Thyroid gland (tissue), 4 donors: Measurements from ENCODE around the gene VCX2. TPM values are rescaled to one million over a fixed set of nuclear protein-coding genes. Genes with fewer than 3 reads are reported as not detected.

Experiments used
- DNase-seq, 2 donors: peaks; one replicate each; pipeline ENCODE4 v3.0.0-alpha.2; 2019
- H3K27ac ChIP-seq, 3 donors: fragments of 200-600 bp; sonication (generic); 1 replicate in 2 of 3; 2 replicates in 1 of 3; pipeline ENCODE4 v1.5.1; 2016 to 2019; ENCODE audit warnings: mild to moderate bottlenecking in 1 of 3, moderate library complexity in 1 of 3
- H3K27me3 ChIP-seq: fragments of 200-600 bp; sonication (generic); one replicate; pipeline ENCODE4 v1.5.1; 2019
- H3K36me3 ChIP-seq, 2 donors: fragments of 200-600 bp; sonication (generic); one replicate each; pipeline ENCODE4 v1.5.1; 2016 to 2019
- H3K4me1 ChIP-seq, 2 donors: fragments of 200-600 bp; sonication (generic); one replicate each; pipeline ENCODE4 v1.5.1; 2017 to 2019
- H3K4me3 ChIP-seq, 3 donors: fragments of 200-600 bp; sonication (generic); replicated peaks in 1 of 3; 1 replicate in 2 of 3; 2 replicates in 1 of 3; pipeline ENCODE4 v1.5.1; 2016; ENCODE audit warnings: mild to moderate bottlenecking in 1 of 3
- H3K9me3 ChIP-seq: fragments of 200-600 bp; sonication (generic); one replicate; pipeline ENCODE4 v1.5.1; 2017
- CTCF ChIP-seq, 6 experiments: fragments of 200-600 bp in 3 of 6; fragments of 450-650 bp in 3 of 6; sonication (generic) in 3 of 6; IDR thresholded peaks; one replicate each; pipeline ENCODE4 v1.5.1; 2016 to 2019; ENCODE audit warnings: antibody characterized with exemption in 6 of 6, mild to moderate bottlenecking in 2 of 6, inconsistent platforms in 1 of 6, moderate library complexity in 1 of 6
- POLR2A ChIP-seq, 2 donors: fragments of 450-650 bp; IDR thresholded peaks; one replicate each; pipeline ENCODE4 v1.6.1; 2017; ENCODE audit warnings: antibody characterized with exemption in 2 of 2, mild to moderate bottlenecking in 2 of 2, moderate library complexity in 1 of 2
- WGBS, 2 donors: methylation state at CpG; one replicate each; pipeline ENCODE4 v1.1.5; 2017; 5-methylcytosine and 5-hydroxymethylcytosine counted together
- intact Hi-C: fragments of 100-400 bp; cut with DNase I; formaldehyde crosslinking; loops from one replicate; pipeline ENCODE4 v1.15.1; 2023
- total RNA-seq, 4 donors: library from RNA; depleted of rRNA; stranded (reverse); fragments of >200 nt; gene quantifications; one replicate each; pipeline ENCODE4 v1.2.3, GENCODE V29; 2016

Gene VCX2
- total RNA-seq, 4 donors from 2014 or later: not detected

GRCh38 chrX:8194216-8194615 lies 23.1 kb upstream of the VCX2 start:
- Histone ChIP-seq H3K27ac (no peak overlapping the region), H3K9me3 (no peaks in the 10 kb centered on the region), H3K4me3 (no peak overlapping the region), H3K4me1 (no peaks in the 10 kb centered on the region), H3K27me3 (no peaks in the 10 kb centered on the region), H3K36me3 (no peaks in the 10 kb centered on the region)
- intact Hi-C loops: no loop called here
- TF ChIP-seq POLR2A (IDR thresholded peaks at IDR 0.05) (no peak), CTCF (IDR thresholded peaks at IDR 0.05) (no peak)
- DNase-seq: no peak
- 69 to 70% methylated on average over 2 of the region's 2 CpGs for WGBS, 2 donors

GRCh38 chrX:8192276-8192675 lies 21.2 kb upstream of the VCX2 start:
- H3K27ac ChIP-seq: no peak overlapping the region
- intact Hi-C loops: no loop called here
- 81 to 86% methylated on average over 2 of the region's 2 CpGs for WGBS, 2 donors

GRCh38 chrX:8191022-8191421 lies 20.0 kb upstream of the VCX2 start:
- DNase-seq: no peak
- no peak overlapping the region for H3K4me3 ChIP-seq
- WGBS, 2 donors: 88 to 93% methylated on average over 6 to 8 of the region's 8 CpGs
- TF ChIP-seq POLR2A (IDR thresholded peaks at IDR 0.05): no peak
- TF ChIP-seq CTCF (IDR thresholded peaks at IDR 0.05): no peak
- intact Hi-C loops: no loop called here
- H3K36me3 ChIP-seq: no peaks in the 10 kb centered on the region
- no peaks in the 10 kb centered on the region for H3K4me1 ChIP-seq
- no peak overlapping the region for H3K27ac ChIP-seq
- no peaks in the 10 kb centered on the region for H3K9me3 ChIP-seq
- no peaks in the 10 kb centered on the region for H3K27me3 ChIP-seq

More at GRCh38 chrX:8192276-8192675, 21.2 kb upstream of the VCX2 start:
- no peak for DNase-seq
- H3K36me3 ChIP-seq: no peaks in the 10 kb centered on the region
- H3K27me3 ChIP-seq: no peaks in the 10 kb centered on the region
- TF ChIP-seq CTCF (IDR thresholded peaks at IDR 0.05) (no peak), POLR2A (IDR thresholded peaks at IDR 0.05) (no peak)
- H3K4me3 ChIP-seq: no peak overlapping the region
- H3K9me3 ChIP-seq: no peaks in the 10 kb centered on the region
- no peaks in the 10 kb centered on the region for H3K4me1 ChIP-seq

- 94 to 95% methylated on average over 4 of the region's 4 CpGs for WGBS, 2 donors
- TF ChIP-seq CTCF (IDR thresholded peaks at IDR 0.05) (no peak), POLR2A (IDR thresholded peaks at IDR 0.05) (no peak)
Measured at GRCh38 chrX:8190341-8190830, 19.3 kb upstream of the VCX2 start.

DNA sequence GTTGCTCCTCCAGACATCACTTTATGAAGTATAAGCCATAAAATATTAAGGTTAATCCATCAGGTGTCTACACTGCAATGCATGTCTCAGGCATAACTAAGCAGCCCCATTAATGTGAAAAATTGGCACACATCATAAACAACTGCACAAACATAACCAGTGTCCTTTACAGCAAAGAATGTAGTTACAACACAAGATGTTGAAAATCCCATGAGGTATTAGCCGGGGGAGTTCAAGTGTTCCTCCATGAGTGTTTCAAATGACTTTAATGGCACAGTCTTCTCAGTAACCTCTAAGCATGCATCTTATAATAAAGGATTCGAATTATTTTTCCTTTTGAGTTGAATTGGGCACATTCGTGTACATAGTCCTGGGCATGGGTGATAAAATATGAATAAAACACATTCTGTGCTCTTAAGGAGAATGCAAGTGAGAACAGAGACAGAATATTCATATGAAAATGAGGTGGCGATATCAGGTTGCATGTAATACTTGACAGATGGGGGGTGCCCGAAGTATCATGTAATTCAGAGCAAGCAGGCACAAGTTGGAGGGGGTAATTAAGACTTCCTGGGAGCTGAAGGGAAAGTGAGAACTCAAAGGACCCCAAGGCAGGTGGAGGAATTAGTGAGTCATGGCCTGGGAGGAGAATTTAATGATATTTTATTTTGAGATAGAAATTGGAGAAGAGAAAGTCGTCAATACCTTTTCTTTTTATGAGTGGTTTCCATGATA lies 18.2 kb upstream of the VCX2 start:
- no peak overlapping the region for H3K4me3 ChIP-seq
- H3K27ac ChIP-seq: no peak overlapping the region
- H3K27me3 ChIP-seq: no peaks in the 10 kb centered on the region
- 86 to 93% methylated on average over 6 of the region's 6 CpGs for WGBS, 2 donors
- intact Hi-C loops: no loop called here
- H3K36me3 ChIP-seq: no peaks in the 10 kb centered on the region
- TF ChIP-seq POLR2A (IDR thresholded peaks at IDR 0.05) (no peak), CTCF (IDR thresholded peaks at IDR 0.05) (no peak)
- DNase-seq: no peak
- H3K9me3 ChIP-seq: no peaks in the 10 kb centered on the region
- no peaks in the 10 kb centered on the region for H3K4me1 ChIP-seq

More at GRCh38 chrX:8190341-8190830, 19.3 kb upstream of the VCX2 start:
- intact Hi-C loops: no loop called here
- H3K36me3 ChIP-seq: no peaks in the 10 kb centered on the region
- H3K9me3 ChIP-seq: no peaks in the 10 kb centered on the region
- no peaks in the 10 kb centered on the region for H3K4me1 ChIP-seq
- H3K27me3 ChIP-seq: no peaks in the 10 kb centered on the region
- DNase-seq: no peak
- H3K4me3 ChIP-seq: no peak overlapping the region
- no peak overlapping the region for H3K27ac ChIP-seq
